Right atrium auricular region (tissue), 2 donors: ENCODE results near the gene HPDL. TPM values are rescaled to one million over a fixed set of nuclear protein-coding genes. Genes with fewer than 3 reads are reported as not detected.

Experiments
- DNase-seq: peaks from one replicate; pipeline ENCODE4 v3.0.0-alpha.2; 2019; ENCODE audit warnings: low spot score
- H3K27ac ChIP-seq, 2 donors: fragments of 200-600 bp; sonication (generic); 1 replicate in 1 of 2; 2 replicates in 1 of 2; pipeline ENCODE4 v1.5.1; 2016 to 2019
- H3K27me3 ChIP-seq, 2 donors: fragments of 200-600 bp; sonication (generic); one replicate each; pipeline versions ENCODE4 v1.5.1 to v1.6.0; 2017 to 2019
- H3K36me3 ChIP-seq: fragments of 200-600 bp; sonication (generic); one replicate; pipeline ENCODE4 v1.5.1; 2016
- H3K4me1 ChIP-seq, 2 donors: fragments of 200-600 bp; sonication (generic); one replicate each; pipeline versions ENCODE4 v1.5.1 to v1.6.0; 2017 to 2019
- H3K4me3 ChIP-seq, 2 donors: fragments of 200-600 bp; sonication (generic); 1 replicate in 1 of 2; 2 replicates in 1 of 2; pipeline ENCODE4 v1.5.1; 2017 to 2019; ENCODE audit warnings: mild to moderate bottlenecking in 1 of 2, moderate library complexity in 1 of 2
- H3K9me3 ChIP-seq, 2 donors: fragments of 200-600 bp; sonication (generic); one replicate each; pipeline ENCODE4 v1.5.1; 2019
- total RNA-seq, 2 donors: library from RNA; depleted of rRNA; stranded (reverse); fragments of >200 nt; gene quantifications; one replicate each; pipeline ENCODE4 v1.1.0, GENCODE V29; 2016
- TF ChIP-seq, protein P1 (sequence below), 2 donors: fragments of 200-600 bp; sonication (generic); IDR thresholded peaks; one replicate each; pipeline ENCODE4 v1.5.1; 2019; ENCODE audit warnings: antibody characterized with exemption in 2 of 2

Gene HPDL
- total RNA-seq, 2 donors from 2014 or later, result not detected

DNA sequence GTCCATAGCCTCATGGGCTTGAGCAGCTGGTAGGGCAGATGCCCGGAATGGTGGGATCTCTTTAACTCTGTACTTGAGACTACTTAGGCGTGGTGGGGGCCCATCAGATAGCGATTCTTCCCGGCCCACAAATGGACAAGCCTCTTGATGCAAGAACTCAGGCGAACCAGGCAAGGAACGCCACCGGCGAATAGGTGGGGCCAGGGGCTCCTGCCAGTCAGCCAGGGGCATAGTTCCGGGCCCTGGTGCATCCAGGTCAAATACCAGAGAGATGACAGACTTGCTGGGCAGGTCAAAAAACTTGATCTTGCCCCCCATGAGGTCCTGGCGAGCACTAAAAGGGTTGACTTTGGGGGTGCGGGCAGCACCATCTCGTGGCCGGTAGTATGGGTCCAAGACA is 18.3 kb downstream of the HPDL start:
- no peak overlapping the region for H3K4me3 ChIP-seq
- H3K4me1 ChIP-seq, result peaks cover 0 to 36% of the 10 kb centered on the region in 2 donors
- TF ChIP-seq, protein P1, sequence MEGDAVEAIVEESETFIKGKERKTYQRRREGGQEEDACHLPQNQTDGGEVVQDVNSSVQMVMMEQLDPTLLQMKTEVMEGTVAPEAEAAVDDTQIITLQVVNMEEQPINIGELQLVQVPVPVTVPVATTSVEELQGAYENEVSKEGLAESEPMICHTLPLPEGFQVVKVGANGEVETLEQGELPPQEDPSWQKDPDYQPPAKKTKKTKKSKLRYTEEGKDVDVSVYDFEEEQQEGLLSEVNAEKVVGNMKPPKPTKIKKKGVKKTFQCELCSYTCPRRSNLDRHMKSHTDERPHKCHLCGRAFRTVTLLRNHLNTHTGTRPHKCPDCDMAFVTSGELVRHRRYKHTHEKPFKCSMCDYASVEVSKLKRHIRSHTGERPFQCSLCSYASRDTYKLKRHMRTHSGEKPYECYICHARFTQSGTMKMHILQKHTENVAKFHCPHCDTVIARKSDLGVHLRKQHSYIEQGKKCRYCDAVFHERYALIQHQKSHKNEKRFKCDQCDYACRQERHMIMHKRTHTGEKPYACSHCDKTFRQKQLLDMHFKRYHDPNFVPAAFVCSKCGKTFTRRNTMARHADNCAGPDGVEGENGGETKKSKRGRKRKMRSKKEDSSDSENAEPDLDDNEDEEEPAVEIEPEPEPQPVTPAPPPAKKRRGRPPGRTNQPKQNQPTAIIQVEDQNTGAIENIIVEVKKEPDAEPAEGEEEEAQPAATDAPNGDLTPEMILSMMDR (IDR thresholded peaks at IDR 0.05), result no peak
- peaks cover 29% of the 10 kb centered on the region for H3K36me3 ChIP-seq
- no peak for DNase-seq
- no peaks in the 10 kb centered on the region for H3K27me3 ChIP-seq
- H3K27ac ChIP-seq, result no peak overlapping the region
- H3K9me3 ChIP-seq, result no peaks in the 10 kb centered on the region

DNA sequence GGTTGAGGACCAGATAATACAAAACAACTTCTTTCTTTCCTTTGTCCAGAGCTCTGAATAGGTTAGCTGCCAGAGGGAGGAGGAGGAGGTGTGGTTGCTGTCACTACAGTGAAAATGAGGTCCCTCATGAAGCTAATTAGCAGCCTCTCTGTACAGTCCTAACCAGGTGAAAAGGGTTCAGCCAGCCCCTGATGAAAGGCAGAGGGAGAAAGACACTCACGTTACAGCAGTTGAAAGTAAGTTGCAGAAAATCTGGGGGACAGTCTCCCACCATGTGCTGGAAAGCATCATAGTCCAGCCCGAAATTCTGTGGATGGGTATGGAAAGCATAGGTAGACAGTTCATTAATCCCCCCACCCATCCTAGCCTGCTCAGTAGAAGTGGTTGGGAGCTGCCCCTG is 19.8 kb downstream of the HPDL start:
- TF ChIP-seq, protein P1 (IDR thresholded peaks at IDR 0.05), result no peak
- H3K36me3 ChIP-seq, result peaks cover 29% of the 10 kb centered on the region
- no peak overlapping the region for H3K4me3 ChIP-seq
- H3K27me3 ChIP-seq, result no peaks in the 10 kb centered on the region
- H3K4me1 ChIP-seq, result peaks cover 0 to 25% of the 10 kb centered on the region in 2 donors
- DNase-seq, result no peak
- H3K27ac ChIP-seq, result no peak overlapping the region
- no peaks in the 10 kb centered on the region for H3K9me3 ChIP-seq

DNA sequence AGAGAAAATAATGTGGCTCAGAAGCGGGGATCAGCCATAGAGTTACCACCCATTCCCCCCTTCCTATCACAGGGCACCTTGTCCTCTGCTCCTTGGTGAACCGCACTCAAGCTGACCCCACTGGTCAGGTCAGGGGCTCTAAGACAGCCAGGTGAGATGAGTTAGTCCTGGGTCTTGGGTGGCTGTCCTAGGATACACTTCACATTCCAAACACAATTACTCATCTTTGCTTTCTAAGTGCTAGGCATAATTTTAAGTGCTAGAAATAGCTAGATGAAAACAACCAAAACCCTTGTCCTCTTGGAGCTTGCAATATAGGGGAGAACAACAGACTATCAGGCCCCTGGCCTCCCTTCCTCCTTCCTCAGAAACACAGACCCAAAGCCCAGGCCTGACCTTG is 21.3 kb downstream of the HPDL start:
- Histone ChIP-seq H3K27ac (peak overlapping the region; percentile 71 to 78), H3K36me3 (peaks cover 17% of the 10 kb centered on the region), H3K27me3 (no peaks in the 10 kb centered on the region), H3K4me1 (peaks cover 0 to 19% of the 10 kb centered on the region in 2 donors), H3K9me3 (no peaks in the 10 kb centered on the region), H3K4me3 (no peak overlapping the region)
- no peak for DNase-seq
- TF ChIP-seq, protein P1 (IDR thresholded peaks at IDR 0.05), result no peak

DNA sequence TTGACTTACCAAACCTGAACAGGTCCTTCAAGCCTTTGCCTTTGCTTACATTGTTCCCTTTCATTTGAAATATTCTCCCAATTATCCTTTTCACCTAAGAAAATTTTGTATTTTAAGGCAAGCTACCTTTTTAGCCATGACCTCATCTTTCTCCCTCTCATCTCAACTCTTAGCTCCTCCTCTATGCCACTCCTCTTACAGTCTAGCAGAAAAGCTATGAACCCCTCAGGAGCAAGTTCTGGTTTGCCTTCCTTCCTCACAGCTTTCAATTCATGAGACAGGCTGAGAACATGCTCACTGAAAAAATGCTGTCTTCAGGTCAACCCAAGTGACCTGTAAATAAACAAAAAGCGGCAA is 21.9 kb downstream of the HPDL start:
- Histone ChIP-seq H3K9me3 (no peaks in the 10 kb centered on the region), H3K27me3 (no peaks in the 10 kb centered on the region), H3K4me3 (no peak overlapping the region), H3K27ac (peak overlapping the region; percentile 71 to 78), H3K4me1 (peaks cover 0 to 19% of the 10 kb centered on the region in 2 donors), H3K36me3 (peaks cover 12% of the 10 kb centered on the region)
- TF ChIP-seq, protein P1 (IDR thresholded peaks at IDR 0.05), result no peak
- DNase-seq, result no peak

DNA sequence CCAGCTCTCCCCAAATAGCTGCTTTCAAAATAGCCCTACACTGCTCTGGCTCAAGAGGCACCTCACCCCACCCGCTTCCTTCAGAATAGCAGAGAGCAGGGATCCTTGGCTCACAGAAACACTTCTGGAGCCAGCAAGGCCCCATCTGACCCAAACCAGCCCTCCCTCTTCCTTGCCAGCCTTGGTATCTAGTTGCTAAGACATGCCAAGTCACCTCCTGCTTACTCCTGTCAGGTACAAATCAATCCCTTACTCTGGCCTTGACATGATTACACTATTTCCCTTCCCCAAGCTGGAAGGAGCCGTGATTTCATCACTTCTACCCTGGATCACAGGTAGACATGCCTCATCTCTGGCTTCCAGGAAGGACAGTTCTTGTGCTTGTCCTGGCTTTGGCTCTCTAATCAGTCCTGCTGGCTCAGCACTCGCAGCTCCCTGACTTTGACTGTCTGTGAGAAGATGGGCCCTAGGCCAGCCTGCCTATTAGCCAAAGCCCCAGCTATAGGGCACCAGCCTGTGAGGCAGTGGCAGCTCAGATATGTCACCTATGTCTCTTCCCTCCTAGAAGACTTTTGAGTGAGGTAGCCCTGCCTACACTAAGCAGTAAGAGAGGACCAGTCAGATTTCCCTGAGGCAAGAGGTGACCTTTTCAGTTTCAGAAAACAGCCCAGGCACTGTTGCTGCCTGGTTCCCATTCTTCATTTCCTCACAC is 22.4 kb downstream of the HPDL start:
- peaks cover 0 to 19% of the 10 kb centered on the region in 2 donors for H3K4me1 ChIP-seq
- no peak overlapping the region for H3K4me3 ChIP-seq
- no peak for DNase-seq
- TF ChIP-seq, protein P1 (IDR thresholded peaks at IDR 0.05), result no peak
- no peaks in the 10 kb centered on the region for H3K27me3 ChIP-seq
- no peaks in the 10 kb centered on the region for H3K9me3 ChIP-seq
- peaks cover 6% of the 10 kb centered on the region for H3K36me3 ChIP-seq
- H3K27ac ChIP-seq, result peak overlapping the region; percentile 71 to 78

DNA sequence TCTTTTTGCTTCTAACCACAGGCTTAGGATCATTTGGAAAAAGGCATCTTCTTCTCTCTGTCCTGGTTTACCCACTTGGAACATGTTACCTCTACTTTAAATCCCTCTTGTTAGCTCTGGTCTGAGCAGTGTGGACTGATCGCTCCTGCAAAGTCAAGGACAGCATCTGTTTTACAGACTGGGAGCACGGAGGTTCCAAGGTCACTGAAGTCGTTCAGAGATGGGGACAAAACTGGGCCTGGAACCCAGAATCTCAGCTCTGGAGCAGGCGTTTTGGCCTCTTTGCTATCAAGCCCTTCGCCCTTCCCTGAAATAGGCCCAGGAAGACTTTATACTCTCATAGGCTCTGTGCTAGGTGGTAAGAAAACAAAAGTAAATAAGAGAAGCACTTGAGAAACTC is 24.8 kb downstream of the HPDL start:
- Histone ChIP-seq H3K9me3 (no peaks in the 10 kb centered on the region), H3K27ac (no peak overlapping the region), H3K4me3 (no peak overlapping the region), H3K27me3 (no peaks in the 10 kb centered on the region), H3K4me1 (peaks cover 0 to 19% of the 10 kb centered on the region in 2 donors), H3K36me3 (no peaks in the 10 kb centered on the region)
- no peak for DNase-seq
- TF ChIP-seq, protein P1 (IDR thresholded peaks at IDR 0.05), result no peak
